WERI-Rb-1 (cell line): ENCODE data around the gene ASTN1.

Experiments used
- DNase-seq: peaks from one replicate; pipeline ENCODE4 v3.0.0-alpha.2; 2020
- H3K27ac ChIP-seq: fragments of 250-450 bp; sonication (Bioruptor Pico); 2 replicates; pipeline ENCODE4 v1.5.1; 2020; ENCODE audit warnings: mild to moderate bottlenecking, moderate library complexity
- H3K27me3 ChIP-seq: fragments of 250-450 bp; sonication (Bioruptor Pico); 2 replicates; pipeline ENCODE4 v1.5.1; 2021; ENCODE audit warnings: mild to moderate bottlenecking, low read depth, moderate library complexity; ENCODE audit not compliant: insufficient read depth, severe bottlenecking
- H3K36me3 ChIP-seq: fragments of 250-450 bp; sonication (Bioruptor Pico); 2 replicates; pipeline ENCODE4 v1.5.1; 2020; ENCODE audit warnings: mild to moderate bottlenecking, moderate library complexity
- H3K4me3 ChIP-seq: 2 replicates; pipeline ENCODE4 v1.5.1; 2011; ENCODE audit warnings: low read depth, mild to moderate bottlenecking, control low read depth, low read length
- H3K9me3 ChIP-seq: fragments of 250-450 bp; sonication (Bioruptor Pico); 2 replicates; pipeline ENCODE4 v1.5.1; 2021; ENCODE audit warnings: mild to moderate bottlenecking, moderate library complexity; ENCODE audit not compliant: severe bottlenecking
- TF ChIP-seq, protein P1 (sequence below): IDR thresholded peaks from 2 replicates; pipeline ENCODE4 v1.5.1; 2011; ENCODE audit warnings: low read depth, mild to moderate bottlenecking, control low read depth, inconsistent platforms, low read length

The ASTN1 gene

DNA sequence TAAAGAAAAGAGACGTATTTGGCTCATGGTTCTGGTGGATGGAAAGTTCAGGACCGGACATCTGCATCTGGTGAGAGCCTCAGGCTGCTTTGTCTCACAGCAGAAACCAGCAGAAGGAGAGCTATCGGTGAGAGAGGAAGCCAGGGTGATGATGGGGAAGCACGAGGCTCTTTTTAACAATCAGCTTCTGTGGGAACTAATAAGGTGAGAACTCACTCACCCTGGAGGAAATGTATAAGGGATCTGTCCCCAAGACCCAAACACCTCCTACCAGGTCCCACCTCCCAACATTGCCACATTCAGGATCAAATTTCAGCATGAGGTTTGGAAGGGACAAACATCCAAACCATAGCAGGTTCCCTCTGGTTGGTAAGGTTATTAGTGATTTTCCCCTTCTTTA lies 32.8 kb downstream of the ASTN1 start:
- H3K27me3 ChIP-seq: no peaks in the 10 kb centered on the region
- H3K9me3 ChIP-seq: no peaks in the 10 kb centered on the region
- no peak for DNase-seq
- no peak overlapping the region for H3K27ac ChIP-seq
- no peaks in the 10 kb centered on the region for H3K36me3 ChIP-seq
- TF ChIP-seq, protein P1, sequence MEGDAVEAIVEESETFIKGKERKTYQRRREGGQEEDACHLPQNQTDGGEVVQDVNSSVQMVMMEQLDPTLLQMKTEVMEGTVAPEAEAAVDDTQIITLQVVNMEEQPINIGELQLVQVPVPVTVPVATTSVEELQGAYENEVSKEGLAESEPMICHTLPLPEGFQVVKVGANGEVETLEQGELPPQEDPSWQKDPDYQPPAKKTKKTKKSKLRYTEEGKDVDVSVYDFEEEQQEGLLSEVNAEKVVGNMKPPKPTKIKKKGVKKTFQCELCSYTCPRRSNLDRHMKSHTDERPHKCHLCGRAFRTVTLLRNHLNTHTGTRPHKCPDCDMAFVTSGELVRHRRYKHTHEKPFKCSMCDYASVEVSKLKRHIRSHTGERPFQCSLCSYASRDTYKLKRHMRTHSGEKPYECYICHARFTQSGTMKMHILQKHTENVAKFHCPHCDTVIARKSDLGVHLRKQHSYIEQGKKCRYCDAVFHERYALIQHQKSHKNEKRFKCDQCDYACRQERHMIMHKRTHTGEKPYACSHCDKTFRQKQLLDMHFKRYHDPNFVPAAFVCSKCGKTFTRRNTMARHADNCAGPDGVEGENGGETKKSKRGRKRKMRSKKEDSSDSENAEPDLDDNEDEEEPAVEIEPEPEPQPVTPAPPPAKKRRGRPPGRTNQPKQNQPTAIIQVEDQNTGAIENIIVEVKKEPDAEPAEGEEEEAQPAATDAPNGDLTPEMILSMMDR: no peak
- H3K4me3 ChIP-seq: no peak overlapping the region

DNA sequence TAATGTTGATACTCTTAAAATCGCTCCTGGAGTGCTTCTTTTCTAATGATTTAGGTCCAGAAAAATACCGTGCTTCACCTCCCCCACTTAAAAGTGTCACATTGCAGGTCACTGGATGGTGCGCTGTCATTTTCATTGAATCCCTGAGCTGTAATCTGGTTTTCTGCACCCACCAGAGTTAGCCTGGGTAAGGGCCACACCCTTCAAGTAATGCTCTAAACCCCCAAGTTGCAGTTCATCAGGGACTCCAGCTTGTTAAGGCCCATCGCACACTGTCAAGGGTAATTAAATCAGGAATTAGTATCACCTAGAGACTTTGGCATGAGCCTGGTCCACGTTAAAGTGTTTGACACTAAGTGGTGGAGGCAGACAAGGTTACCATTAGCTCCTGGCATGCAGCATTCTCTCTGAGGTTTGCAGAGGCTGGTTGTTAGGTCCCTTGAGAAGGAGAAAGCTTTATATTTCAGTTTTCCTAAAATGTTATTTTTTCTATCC lies 34.0 kb downstream of the ASTN1 start:
- Histone ChIP-seq H3K4me3 (no peak overlapping the region), H3K9me3 (no peaks in the 10 kb centered on the region), H3K36me3 (no peaks in the 10 kb centered on the region), H3K27me3 (no peaks in the 10 kb centered on the region), H3K27ac (no peak overlapping the region)
- TF ChIP-seq, protein P1: no peak
- peak; percentile 21 for DNase-seq

DNA sequence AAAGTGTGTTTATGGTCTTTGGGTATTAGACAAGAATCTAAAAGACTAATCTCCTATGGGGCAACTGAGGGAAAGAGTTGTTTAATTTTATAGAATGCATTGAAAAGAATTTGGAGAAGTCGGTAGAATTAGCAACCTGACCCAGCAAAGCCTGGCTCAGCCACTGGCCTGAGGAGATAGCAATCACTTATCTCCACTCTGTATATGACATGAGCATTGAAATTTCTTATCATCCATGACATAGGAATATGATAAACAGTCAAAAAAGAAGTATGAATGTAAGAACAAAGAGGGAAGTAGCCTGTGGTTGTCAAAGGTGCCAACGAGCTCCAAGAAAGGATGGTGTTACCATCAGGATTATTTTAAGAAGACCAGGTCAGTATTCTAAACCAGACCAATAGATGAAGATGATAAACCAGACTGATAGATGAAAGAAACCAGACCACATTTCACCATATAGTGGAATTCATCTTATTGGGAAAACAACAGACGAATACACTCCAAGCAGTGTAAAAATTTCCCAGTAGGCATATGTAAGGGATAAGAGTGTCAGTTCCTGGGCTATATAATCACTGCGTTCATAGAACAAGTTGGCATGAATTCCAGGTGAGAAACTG lies 35.7 kb downstream of the ASTN1 start:
- H3K9me3 ChIP-seq: no peaks in the 10 kb centered on the region
- no peak for DNase-seq
- H3K4me3 ChIP-seq: no peak overlapping the region
- H3K27ac ChIP-seq: no peak overlapping the region
- H3K36me3 ChIP-seq: no peaks in the 10 kb centered on the region
- no peaks in the 10 kb centered on the region for H3K27me3 ChIP-seq
- TF ChIP-seq, protein P1: no peak

DNA sequence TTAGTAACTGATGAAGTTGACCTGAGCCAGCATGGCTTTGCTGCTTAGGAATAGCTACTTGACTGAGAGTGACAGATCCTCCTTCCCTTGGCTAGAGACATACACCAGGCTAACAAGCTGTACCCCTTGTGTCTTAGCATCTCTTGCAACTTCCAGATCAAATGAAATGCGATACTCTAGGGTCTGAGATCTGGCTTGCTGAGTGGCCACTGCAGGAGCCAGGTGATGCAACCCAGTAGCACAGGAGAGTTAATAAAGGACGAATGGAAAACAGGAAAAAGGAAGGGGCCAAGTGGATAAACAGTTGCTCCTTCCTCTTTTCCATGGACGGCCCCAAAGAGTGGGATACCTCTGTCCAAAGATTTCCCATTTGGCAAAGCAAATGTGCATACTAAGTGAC lies 38.2 kb downstream of the ASTN1 start:
- Histone ChIP-seq H3K9me3 (no peaks in the 10 kb centered on the region), H3K27me3 (no peaks in the 10 kb centered on the region), H3K27ac (no peak overlapping the region), H3K4me3 (no peak overlapping the region), H3K36me3 (no peaks in the 10 kb centered on the region)
- no peak for DNase-seq
- TF ChIP-seq, protein P1: no peak

DNA sequence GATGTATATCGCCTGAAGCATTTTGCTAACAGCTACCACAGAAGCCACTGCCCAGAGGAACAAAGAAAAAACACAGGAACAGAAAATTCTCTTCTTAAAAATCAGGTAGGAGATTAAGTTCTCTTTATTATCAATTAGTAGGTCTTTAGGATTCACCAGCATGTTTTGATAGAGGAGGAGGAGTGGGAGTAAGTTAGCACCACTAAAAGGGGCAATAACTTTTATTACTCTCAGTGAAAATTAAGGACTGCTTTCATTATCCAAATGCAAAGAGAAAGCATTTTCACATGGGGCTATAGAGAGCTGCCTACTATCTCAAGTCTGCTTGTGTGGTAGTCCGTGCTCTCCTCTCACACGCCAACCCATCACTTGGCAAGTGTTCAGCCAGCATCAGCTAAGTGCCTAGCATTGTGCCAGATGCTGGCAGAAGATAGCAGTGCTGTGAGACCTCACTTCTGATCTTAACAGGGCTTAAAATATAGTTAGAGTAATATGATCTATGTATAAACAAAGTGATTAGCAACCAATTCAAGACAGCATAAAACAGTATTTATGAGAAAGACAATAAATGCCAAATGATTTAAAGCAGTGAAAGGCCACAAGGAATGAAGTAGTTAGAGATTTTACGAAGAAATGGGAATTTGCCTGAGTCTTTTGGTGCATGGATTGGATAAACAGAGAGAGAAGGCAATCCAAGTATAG lies 39.8 kb downstream of the ASTN1 start:
- no peak for DNase-seq
- no peaks in the 10 kb centered on the region for H3K36me3 ChIP-seq
- TF ChIP-seq, protein P1: no peak
- no peak overlapping the region for H3K4me3 ChIP-seq
- no peaks in the 10 kb centered on the region for H3K9me3 ChIP-seq
- H3K27ac ChIP-seq: no peak overlapping the region
- H3K27me3 ChIP-seq: no peaks in the 10 kb centered on the region
